ENCODE measurements around the gene SLC23A3. TPM values are rescaled to one million over a fixed set of nuclear protein-coding genes. Genes with fewer than 3 reads are reported as not detected.

Gene SLC23A3
- polyA plus RNA-seq, 4 donors, result 4.3 to 26.6 (median 12.1) TPM

Other genes starting within 250 kb of the SLC23A3 start
- 1 to 10 TPM in 2 of 4 donors, under 1 TPM in 1, not detected in 1; 0.22 to 1.5 (median 1.4) TPM for gene CDK5R2, start 210.4 kb downstream of the SLC23A3 start, polyA plus RNA-seq
- 10 to 100 TPM in 1 of 4 donors, 1 to 10 TPM in 3; 2.9 to 19.5 (median 4.4) TPM for gene FEV, start 184.8 kb downstream of the SLC23A3 start, polyA plus RNA-seq
- gene CRYBA2, start 176.6 kb downstream of the SLC23A3 start, polyA plus RNA-seq, result 10 to 100 TPM in 1 of 4 donors, 1 to 10 TPM in 3; 1.3 to 37.0 (median 4.6) TPM
- 1 to 10 TPM in 2 of 4 donors, under 1 TPM in 1, not detected in 1; 0.06 to 4.3 (median 1.1) TPM for gene CFAP65, start 128.5 kb downstream of the SLC23A3 start, polyA plus RNA-seq
- 10 to 100 TPM; 13.5 to 95.4 (median 29.1) TPM for gene IHH, start 109.1 kb downstream of the SLC23A3 start, polyA plus RNA-seq
- 10 to 100 TPM; 19.3 to 47.1 (median 36.6) TPM for gene NHEJ1, start 9.2 kb downstream of the SLC23A3 start, polyA plus RNA-seq
- 10 to 100 TPM; 54.6 to 86.7 (median 72.2) TPM for gene CNPPD1, start 6.9 kb upstream of the SLC23A3 start, polyA plus RNA-seq
- gene RETREG2, start 8.2 kb upstream of the SLC23A3 start, polyA plus RNA-seq, result 100 to 1,000 TPM in 1 of 4 donors, 10 to 100 TPM in 3; 36.2 to 101 (median 54.5) TPM
- gene ZFAND2B, start 36.8 kb upstream of the SLC23A3 start, polyA plus RNA-seq, result 100 to 1,000 TPM in 2 of 4 donors, 10 to 100 TPM in 2; 46.9 to 182 (median 101) TPM
- 10 to 100 TPM; 37.7 to 49.2 (median 43.0) TPM for gene ABCB6, start 48.9 kb upstream of the SLC23A3 start, polyA plus RNA-seq
- gene ATG9A, start 59.6 kb upstream of the SLC23A3 start, polyA plus RNA-seq, result 10 to 100 TPM in 3 of 4 donors, 1 to 10 TPM in 1; 8.1 to 44.1 (median 23.5) TPM
- 10 to 100 TPM; 20.2 to 62.7 (median 36.7) TPM for gene ANKZF1, start 59.8 kb upstream of the SLC23A3 start, polyA plus RNA-seq
- 10 to 100 TPM in 1 of 4 donors, 1 to 10 TPM in 3; 3.1 to 36.1 (median 4.3) TPM for gene GLB1L, start 75.4 kb upstream of the SLC23A3 start, polyA plus RNA-seq
- 10 to 100 TPM; 31.1 to 53.4 (median 42.6) TPM for gene STK16, start 75.5 kb upstream of the SLC23A3 start, polyA plus RNA-seq
- under 1 TPM in 2 of 4 donors, not detected in 2; 0.06 to 0.67 TPM for gene TUBA4B, start 83.2 kb upstream of the SLC23A3 start, polyA plus RNA-seq
- 10 to 100 TPM; 42.1 to 62.0 (median 49.8) TPM for gene TUBA4A, start 83.9 kb upstream of the SLC23A3 start, polyA plus RNA-seq
- gene DNAJB2, start 109.3 kb upstream of the SLC23A3 start, polyA plus RNA-seq, result 10 to 100 TPM; 43.3 to 65.8 (median 57.7) TPM
- gene PTPRN, start 139.4 kb upstream of the SLC23A3 start, polyA plus RNA-seq, result 1 to 10 TPM in 3 of 4 donors, not detected in 1; 1.6 to 9.4 (median 4.1) TPM
- gene RESP18, start 162.7 kb upstream of the SLC23A3 start, polyA plus RNA-seq, result under 1 TPM in 2 of 4 donors, not detected in 2; 0.16 to 0.28 TPM
- 100 to 1,000 TPM in 3 of 4 donors, 10 to 100 TPM in 1; 98.2 to 200 (median 165) TPM for gene DNPEP, start 217.9 kb upstream of the SLC23A3 start, polyA plus RNA-seq
- gene DES, start 248.3 kb upstream of the SLC23A3 start, polyA plus RNA-seq, result 100 to 1,000 TPM in 1 of 4 donors, 10 to 100 TPM in 3; 24.6 to 178 (median 67.4) TPM

Measured in small intestine (tissue), 4 donors.